Urinary bladder (tissue), 4 donors: ENCODE measurements around the gene ACOT7. TPM values are rescaled to one million over a fixed set of nuclear protein-coding genes. Genes with fewer than 3 reads are reported as not detected.

Experiments used
- DNase-seq: peaks from one replicate; pipeline ENCODE4 v3.0.0-alpha.2; 2015; ENCODE audit errors: extremely low spot score
- H3K27ac ChIP-seq: one replicate; pipeline ENCODE4 v1.5.1; 2013; ENCODE audit warnings: low read depth, mild to moderate bottlenecking, moderate library complexity
- H3K36me3 ChIP-seq: one replicate; pipeline ENCODE4 v1.6.1; 2013; ENCODE audit warnings: mild to moderate bottlenecking, moderate library complexity; ENCODE audit not compliant: insufficient read depth
- H3K4me1 ChIP-seq: one replicate; pipeline ENCODE4 v1.6.1; 2013; ENCODE audit warnings: mild to moderate bottlenecking, moderate library complexity; ENCODE audit not compliant: insufficient read depth
- H3K4me3 ChIP-seq: one replicate; pipeline ENCODE4 v1.5.1; 2013; ENCODE audit warnings: low read depth, low read length
- WGBS: extraction: QIAGEN DNeasy Blood & Tissue Kit; methylation state at CpG from one replicate; pipeline ENCODE4 v1.1.7; 2013; 5-methylcytosine and 5-hydroxymethylcytosine counted together
- polyA plus RNA-seq: library from polyadenylated mRNA; stranded (reverse); fragments of 200-250 nt; gene quantifications from one replicate; pipeline ENCODE4 v1.2.3, GENCODE V29; 2013
- total RNA-seq: library from RNA; depleted of rRNA; stranded (reverse); fragments of >200 nt; gene quantifications from one replicate; pipeline ENCODE4 v1.2.3, GENCODE V29; 2014
- donor health status: healthy with polysubstance abuse.
- donor health status: healthy.

Gene ACOT7
- total and polyA plus RNA-seq, 2 donors: 6.9 to 36.8 TPM

GRCh38 chr1:6357243-6357936 is 36.2 kb downstream of the ACOT7 start:
- DNase-seq: no peak
- WGBS: 79% methylated on average over 11 of the region's 11 CpGs
- no peak overlapping the region for H3K27ac ChIP-seq
- peaks cover 7% of the 10 kb centered on the region for H3K4me1 ChIP-seq
- H3K4me3 ChIP-seq: no peak overlapping the region
- no peaks in the 10 kb centered on the region for H3K36me3 ChIP-seq

- Histone ChIP-seq H3K4me1 (peaks cover 7% of the 10 kb centered on the region), H3K36me3 (no peaks in the 10 kb centered on the region), H3K4me3 (no peak overlapping the region), H3K27ac (no peak overlapping the region)
- WGBS: 94% methylated on average over 11 of the region's 11 CpGs
- DNase-seq: no peak
Observed at GRCh38 chr1:6355621-6356020, 37.9 kb downstream of the ACOT7 start.

GRCh38 chr1:6354659-6355317 is 38.8 kb downstream of the ACOT7 start:
- 95% methylated on average over 12 of the region's 12 CpGs for WGBS
- Histone ChIP-seq H3K36me3 (no peaks in the 10 kb centered on the region), H3K27ac (no peak overlapping the region), H3K4me3 (no peak overlapping the region), H3K4me1 (peaks cover 6% of the 10 kb centered on the region)
- no peak for DNase-seq

GRCh38 chr1:6353955-6354658 is 39.5 kb downstream of the ACOT7 start:
- DNase-seq: no peak
- no peaks in the 10 kb centered on the region for H3K36me3 ChIP-seq
- H3K4me3 ChIP-seq: no peak overlapping the region
- peaks cover 4% of the 10 kb centered on the region for H3K4me1 ChIP-seq
- WGBS: 31% methylated on average over 14 of the region's 14 CpGs
- no peak overlapping the region for H3K27ac ChIP-seq

- DNase-seq: no peak
- no peak overlapping the region for H3K27ac ChIP-seq
- WGBS: 20% methylated on average over 6 of the region's 6 CpGs
- no peaks in the 10 kb centered on the region for H3K36me3 ChIP-seq
- H3K4me1 ChIP-seq: peaks cover 3% of the 10 kb centered on the region
- H3K4me3 ChIP-seq: no peak overlapping the region
Observed at GRCh38 chr1:6353619-6353954, 40.0 kb downstream of the ACOT7 start.

- Histone ChIP-seq H3K27ac (no peak overlapping the region), H3K4me3 (no peak overlapping the region), H3K36me3 (no peaks in the 10 kb centered on the region), H3K4me1 (peaks cover 3% of the 10 kb centered on the region)
- DNase-seq: no peak
- 58% methylated on average over 3 of the region's 3 CpGs for WGBS
Observed at GRCh38 chr1:6352138-6352563, 41.4 kb downstream of the ACOT7 start.

GRCh38 chr1:6351480-6352137 is 42.0 kb downstream of the ACOT7 start:
- H3K36me3 ChIP-seq: no peaks in the 10 kb centered on the region
- H3K4me3 ChIP-seq: no peak overlapping the region
- H3K27ac ChIP-seq: no peak overlapping the region
- DNase-seq: no peak
- H3K4me1 ChIP-seq: peaks cover 3% of the 10 kb centered on the region
- WGBS: 65% methylated on average over 15 of the region's 15 CpGs

GRCh38 chr1:6350416-6351088 is 43.0 kb downstream of the ACOT7 start:
- no peak for DNase-seq
- H3K27ac ChIP-seq: no peak overlapping the region
- no peak overlapping the region for H3K4me3 ChIP-seq
- peaks cover 3% of the 10 kb centered on the region for H3K4me1 ChIP-seq
- WGBS: 71% methylated on average over 15 of the region's 15 CpGs
- H3K36me3 ChIP-seq: no peaks in the 10 kb centered on the region

- H3K4me3 ChIP-seq: no peak overlapping the region
- peaks cover 3% of the 10 kb centered on the region for H3K4me1 ChIP-seq
- WGBS: 86% methylated on average over 18 of the region's 18 CpGs
- H3K27ac ChIP-seq: no peak overlapping the region
- H3K36me3 ChIP-seq: no peaks in the 10 kb centered on the region
- no peak for DNase-seq
Observed at GRCh38 chr1:6349254-6349943, 44.2 kb downstream of the ACOT7 start.

- no peak overlapping the region for H3K4me3 ChIP-seq
- peaks cover under 1% of the 10 kb centered on the region for H3K4me1 ChIP-seq
- H3K27ac ChIP-seq: no peak overlapping the region
- 83% methylated on average over 13 of the region's 13 CpGs for WGBS
- DNase-seq: no peak
- no peaks in the 10 kb centered on the region for H3K36me3 ChIP-seq
Observed at GRCh38 chr1:6348511-6349191, 44.9 kb downstream of the ACOT7 start.

GRCh38 chr1:6347641-6348487 is 45.7 kb downstream of the ACOT7 start:
- no peak for DNase-seq
- no peak overlapping the region for H3K27ac ChIP-seq
- no peak overlapping the region for H3K4me3 ChIP-seq
- no peaks in the 10 kb centered on the region for H3K4me1 ChIP-seq
- WGBS: 72% methylated on average over 15 of the region's 15 CpGs
- H3K36me3 ChIP-seq: no peaks in the 10 kb centered on the region

- Histone ChIP-seq H3K27ac (no peak overlapping the region), H3K36me3 (no peaks in the 10 kb centered on the region), H3K4me3 (no peak overlapping the region), H3K4me1 (no peaks in the 10 kb centered on the region)
- WGBS: 84% methylated on average over 14 of the region's 14 CpGs
- DNase-seq: no peak
Observed at GRCh38 chr1:6345460-6345859, 48.1 kb downstream of the ACOT7 start.
